ENCODE data around the gene SCAMP4. TPM values are rescaled to one million over a fixed set of nuclear protein-coding genes. Genes with fewer than 3 reads are reported as not detected.

SCAMP4 gene
- total and polyA plus RNA-seq, 9 of the 15 experiments (the other 6 are each of a cell fraction or from before 2014, with no cell fraction given), result 0.81 to 45.9 (median 12.8) TPM

DNA sequence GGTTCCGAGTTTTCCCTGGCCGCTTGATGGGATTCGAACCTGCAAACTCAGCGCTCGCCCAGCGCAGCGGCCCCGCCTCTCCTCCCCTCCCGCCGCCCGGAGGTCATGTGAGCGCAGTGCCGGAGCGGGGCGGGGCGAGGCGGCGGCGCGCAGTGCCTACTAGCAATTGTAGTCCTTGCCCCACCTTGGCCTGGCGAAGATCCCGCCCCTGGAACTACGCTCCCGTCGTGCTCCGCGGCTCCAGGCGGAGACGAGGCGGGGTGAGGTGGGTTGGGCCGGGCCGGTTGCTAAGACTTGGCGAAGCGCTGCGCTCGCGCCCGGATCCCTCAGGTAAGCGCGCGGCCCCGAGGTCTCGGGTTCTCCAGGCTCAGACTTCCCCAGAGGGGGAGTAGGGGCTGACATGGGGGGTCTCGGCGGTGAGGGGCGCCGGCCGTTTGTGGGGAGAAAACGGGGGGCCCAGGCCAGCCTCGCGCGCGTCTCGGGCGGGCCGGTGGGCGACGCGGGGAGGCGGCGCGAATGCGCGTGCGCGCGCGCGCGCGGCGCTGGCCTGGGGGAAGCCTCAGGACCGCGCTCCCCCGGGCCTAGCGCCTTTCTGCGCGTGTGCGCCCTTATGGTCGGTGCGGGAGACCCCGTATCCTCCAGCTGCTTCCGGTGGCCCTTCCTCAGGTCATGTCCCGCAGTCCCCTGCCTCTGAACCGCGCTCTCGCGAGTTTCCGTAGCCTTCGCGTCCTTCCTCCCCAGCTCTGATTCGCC is at the start of gene SCAMP4, which contains the start of gene ADAT3 (continued):
- TF ChIP-seq ZNF133 (CRISPR knock-in tag; IDR thresholded peaks at IDR 0.05) (no peak), ZC3H8 (IDR thresholded peaks at IDR 0.05) (no peak), ZNF507 (tag; conservative IDR thresholded peaks at IDR 0.05) (no peak), JUND (IDR thresholded peaks at IDR 0.05; ENCODE audit: borderline replicate concordance, low read depth, low read length) (peak; percentile 34; the same call in 1 of the 2 replicates), JUND (tag; IDR thresholded peaks at IDR 0.05; ENCODE audit: borderline replicate concordance, low read depth, low read length) (no peak; the same call in 2 of the 3 replicates), SREBF2 (CRISPR knock-in tag; IDR thresholded peaks at IDR 0.05) (no peak), POLR3A (IDR thresholded peaks at IDR 0.05; ENCODE audit: borderline replicate concordance, extremely low read depth, insufficient read depth, insufficient read length) (no peak), CBX2 (IDR thresholded peaks at IDR 0.05; ENCODE audit: insufficient read depth, low read length, poor library complexity, severe bottlenecking) (no peak), ZNF41 (CRISPR knock-in tag; conservative IDR thresholded peaks at IDR 0.05) (peak; percentile 62; the same call in 1 of the 2 replicates), EWSR1 (IDR thresholded peaks at IDR 0.05; ENCODE audit: borderline replicate concordance, low read depth, partially characterized antibody) (no peak), ARID1B (IDR thresholded peaks at IDR 0.05) (0 out of 2 replicates have a peak, but pooled peaks have one; percentile 15), BMI1 (IDR thresholded peaks at IDR 0.05; ENCODE audit: low read length) (no peak), JUN (IDR thresholded peaks at IDR 0.05; ENCODE audit: borderline replicate concordance, low read depth, low read length) (0 out of 2 replicates have a peak, but pooled peaks have one; percentile 5), JUN (CRISPR knock-in tag; IDR thresholded peaks at IDR 0.05; ENCODE audit: borderline replicate concordance) (no peak), CHD4 (IDR thresholded peaks at IDR 0.05; ENCODE audit: insufficient read depth, insufficient replicate concordance, low read depth, low read length, poor library complexity, severe bottlenecking) (no peak), SMAD3 (CRISPR knock-in tag; conservative IDR thresholded peaks at IDR 0.05) (no peak)
- TF ChIP-seq, protein P1, sequence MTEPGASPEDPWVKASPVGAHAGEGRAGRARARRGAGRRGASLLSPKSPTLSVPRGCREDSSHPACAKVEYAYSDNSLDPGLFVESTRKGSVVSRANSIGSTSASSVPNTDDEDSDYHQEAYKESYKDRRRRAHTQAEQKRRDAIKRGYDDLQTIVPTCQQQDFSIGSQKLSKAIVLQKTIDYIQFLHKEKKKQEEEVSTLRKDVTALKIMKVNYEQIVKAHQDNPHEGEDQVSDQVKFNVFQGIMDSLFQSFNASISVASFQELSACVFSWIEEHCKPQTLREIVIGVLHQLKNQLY (CRISPR knock-in tag; conservative IDR thresholded peaks at IDR 0.05), result no peak
- TF ChIP-seq, protein P2, sequence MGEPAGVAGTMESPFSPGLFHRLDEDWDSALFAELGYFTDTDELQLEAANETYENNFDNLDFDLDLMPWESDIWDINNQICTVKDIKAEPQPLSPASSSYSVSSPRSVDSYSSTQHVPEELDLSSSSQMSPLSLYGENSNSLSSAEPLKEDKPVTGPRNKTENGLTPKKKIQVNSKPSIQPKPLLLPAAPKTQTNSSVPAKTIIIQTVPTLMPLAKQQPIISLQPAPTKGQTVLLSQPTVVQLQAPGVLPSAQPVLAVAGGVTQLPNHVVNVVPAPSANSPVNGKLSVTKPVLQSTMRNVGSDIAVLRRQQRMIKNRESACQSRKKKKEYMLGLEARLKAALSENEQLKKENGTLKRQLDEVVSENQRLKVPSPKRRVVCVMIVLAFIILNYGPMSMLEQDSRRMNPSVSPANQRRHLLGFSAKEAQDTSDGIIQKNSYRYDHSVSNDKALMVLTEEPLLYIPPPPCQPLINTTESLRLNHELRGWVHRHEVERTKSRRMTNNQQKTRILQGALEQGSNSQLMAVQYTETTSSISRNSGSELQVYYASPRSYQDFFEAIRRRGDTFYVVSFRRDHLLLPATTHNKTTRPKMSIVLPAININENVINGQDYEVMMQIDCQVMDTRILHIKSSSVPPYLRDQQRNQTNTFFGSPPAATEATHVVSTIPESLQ (CRISPR knock-in tag; IDR thresholded peaks at IDR 0.05), result 0 out of 2 replicates have a peak, but pooled peaks have one; percentile 35
- TF ChIP-seq, protein P3, sequence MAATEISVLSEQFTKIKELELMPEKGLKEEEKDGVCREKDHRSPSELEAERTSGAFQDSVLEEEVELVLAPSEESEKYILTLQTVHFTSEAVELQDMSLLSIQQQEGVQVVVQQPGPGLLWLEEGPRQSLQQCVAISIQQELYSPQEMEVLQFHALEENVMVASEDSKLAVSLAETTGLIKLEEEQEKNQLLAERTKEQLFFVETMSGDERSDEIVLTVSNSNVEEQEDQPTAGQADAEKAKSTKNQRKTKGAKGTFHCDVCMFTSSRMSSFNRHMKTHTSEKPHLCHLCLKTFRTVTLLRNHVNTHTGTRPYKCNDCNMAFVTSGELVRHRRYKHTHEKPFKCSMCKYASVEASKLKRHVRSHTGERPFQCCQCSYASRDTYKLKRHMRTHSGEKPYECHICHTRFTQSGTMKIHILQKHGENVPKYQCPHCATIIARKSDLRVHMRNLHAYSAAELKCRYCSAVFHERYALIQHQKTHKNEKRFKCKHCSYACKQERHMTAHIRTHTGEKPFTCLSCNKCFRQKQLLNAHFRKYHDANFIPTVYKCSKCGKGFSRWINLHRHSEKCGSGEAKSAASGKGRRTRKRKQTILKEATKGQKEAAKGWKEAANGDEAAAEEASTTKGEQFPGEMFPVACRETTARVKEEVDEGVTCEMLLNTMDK (IDR thresholded peaks at IDR 0.05; ENCODE audit: borderline replicate concordance, insufficient read depth, low read depth, low read length, poor library complexity, severe bottlenecking), result no peak

Data from K562 (cell line).